ENCODE measurements around the gene TAF10. TPM values are rescaled to one million over a fixed set of nuclear protein-coding genes. Genes with fewer than 3 reads are reported as not detected.
A peak's percentile ranks its signal among the peaks of the same experiment; 100 is the strongest.

The TAF10 gene
- total and polyA plus RNA-seq, 2 of the 13 experiments (the other 11 are each of a cell fraction or from before 2014, with no cell fraction given), result 71.3 to 134 TPM

GRCh38 chr11:6612213-6613041 is at the start of gene TAF10 (continued):
- TF ChIP-seq PRDM15 (CRISPR knock-in tag; IDR thresholded peaks at IDR 0.05) (no peak), ZNF83 (CRISPR knock-in tag; IDR thresholded peaks at IDR 0.05; ENCODE audit: borderline replicate concordance) (no peak), ZBTB40 (IDR thresholded peaks at IDR 0.05) (no peak; the same call in 1 of the 2 replicates), ZBTB40 (CRISPR knock-in tag; IDR thresholded peaks at IDR 0.05) (peak; percentile 68; the same call in 1 of the 2 replicates), ZNF589 (CRISPR knock-in tag; conservative IDR thresholded peaks at IDR 0.05) (no peak), PCBP2 (optimal IDR thresholded peaks at IDR 0.05; ENCODE audit: low read depth, low read length, poor library complexity, severe bottlenecking) (no peak), RNF2 (conservative IDR thresholded peaks at IDR 0.05; ENCODE audit: low read depth) (peak; percentile 74; the same call in 1 of the 2 replicates), POLR2A (IDR thresholded peaks at IDR 0.05; ENCODE audit: insufficient read depth in 1 of 2, low read depth in 2 of 2, low read length in 2 of 2) (peak; percentile 85 to 99), KMT2B (CRISPR knock-in tag; IDR thresholded peaks at IDR 0.05) (peak; percentile 74), FOXM1 (CRISPR knock-in tag; IDR thresholded peaks at IDR 0.05) (no peak), MYC (CRISPR knock-in tag; IDR thresholded peaks at IDR 0.05; ENCODE audit: borderline replicate concordance) (peak; percentile 55), DPF2 (CRISPR knock-in tag; IDR thresholded peaks at IDR 0.05; ENCODE audit: borderline replicate concordance, low read depth) (peak; percentile 47; the same call in 1 of the 2 replicates)
- TF ChIP-seq, protein P1, sequence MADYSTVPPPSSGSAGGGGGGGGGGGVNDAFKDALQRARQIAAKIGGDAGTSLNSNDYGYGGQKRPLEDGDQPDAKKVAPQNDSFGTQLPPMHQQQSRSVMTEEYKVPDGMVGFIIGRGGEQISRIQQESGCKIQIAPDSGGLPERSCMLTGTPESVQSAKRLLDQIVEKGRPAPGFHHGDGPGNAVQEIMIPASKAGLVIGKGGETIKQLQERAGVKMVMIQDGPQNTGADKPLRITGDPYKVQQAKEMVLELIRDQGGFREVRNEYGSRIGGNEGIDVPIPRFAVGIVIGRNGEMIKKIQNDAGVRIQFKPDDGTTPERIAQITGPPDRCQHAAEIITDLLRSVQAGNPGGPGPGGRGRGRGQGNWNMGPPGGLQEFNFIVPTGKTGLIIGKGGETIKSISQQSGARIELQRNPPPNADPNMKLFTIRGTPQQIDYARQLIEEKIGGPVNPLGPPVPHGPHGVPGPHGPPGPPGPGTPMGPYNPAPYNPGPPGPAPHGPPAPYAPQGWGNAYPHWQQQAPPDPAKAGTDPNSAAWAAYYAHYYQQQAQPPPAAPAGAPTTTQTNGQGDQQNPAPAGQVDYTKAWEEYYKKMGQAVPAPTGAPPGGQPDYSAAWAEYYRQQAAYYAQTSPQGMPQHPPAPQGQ (CRISPR knock-in tag; IDR thresholded peaks at IDR 0.05; ENCODE audit: borderline replicate concordance), result no peak

Measured in HepG2 (cell line).